Cerebellar nuclear complex (tissue), 1 donor: ENCODE measurements around the gene PAQR6.

Experiments
- DNase-seq, 2 experiments: peaks; one replicate each; lab custom pipeline; 2025; lab: John Stamatoyannopoulos, UW

PAQR6 gene

DNA sequence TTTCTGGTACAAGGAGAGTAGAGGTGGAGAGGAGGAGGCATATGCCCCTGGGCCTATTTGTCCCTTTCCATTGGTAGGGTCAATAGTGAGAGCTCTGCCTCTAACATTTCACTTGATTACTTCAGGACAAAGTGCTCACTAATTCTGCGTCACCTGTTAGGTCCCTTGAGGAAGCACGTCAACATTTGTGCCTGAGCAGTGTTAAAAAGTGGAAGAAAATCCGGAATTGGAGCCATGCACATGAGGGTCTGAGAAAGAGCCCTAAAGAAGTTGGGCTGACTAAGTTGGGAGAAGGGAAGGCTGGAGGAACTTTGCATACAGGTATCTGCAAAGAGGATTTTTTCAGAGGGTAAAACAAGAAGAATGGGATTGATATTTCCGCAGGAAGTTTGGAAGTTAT is 52.0 kb downstream of the PAQR6 start:
- no peak for DNase-seq

DNA sequence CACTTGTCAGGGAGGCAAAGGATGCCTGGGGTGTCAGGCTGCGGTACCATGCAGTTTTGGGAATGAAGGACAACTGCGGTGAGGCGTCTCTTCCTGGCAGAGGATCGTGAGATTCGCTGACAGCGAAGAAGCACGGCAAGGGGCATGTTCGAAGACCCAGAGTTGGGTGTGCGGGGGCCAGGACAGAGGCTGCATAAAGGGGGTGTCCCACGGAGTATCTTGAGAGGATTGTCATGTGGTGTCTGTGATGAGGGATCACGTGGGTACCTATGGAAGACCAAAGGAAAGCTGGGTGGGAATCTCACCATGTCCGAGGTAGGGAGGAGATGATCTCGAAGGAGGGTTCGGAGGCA is 53.6 kb downstream of the PAQR6 start:
- no peak for DNase-seq

DNA sequence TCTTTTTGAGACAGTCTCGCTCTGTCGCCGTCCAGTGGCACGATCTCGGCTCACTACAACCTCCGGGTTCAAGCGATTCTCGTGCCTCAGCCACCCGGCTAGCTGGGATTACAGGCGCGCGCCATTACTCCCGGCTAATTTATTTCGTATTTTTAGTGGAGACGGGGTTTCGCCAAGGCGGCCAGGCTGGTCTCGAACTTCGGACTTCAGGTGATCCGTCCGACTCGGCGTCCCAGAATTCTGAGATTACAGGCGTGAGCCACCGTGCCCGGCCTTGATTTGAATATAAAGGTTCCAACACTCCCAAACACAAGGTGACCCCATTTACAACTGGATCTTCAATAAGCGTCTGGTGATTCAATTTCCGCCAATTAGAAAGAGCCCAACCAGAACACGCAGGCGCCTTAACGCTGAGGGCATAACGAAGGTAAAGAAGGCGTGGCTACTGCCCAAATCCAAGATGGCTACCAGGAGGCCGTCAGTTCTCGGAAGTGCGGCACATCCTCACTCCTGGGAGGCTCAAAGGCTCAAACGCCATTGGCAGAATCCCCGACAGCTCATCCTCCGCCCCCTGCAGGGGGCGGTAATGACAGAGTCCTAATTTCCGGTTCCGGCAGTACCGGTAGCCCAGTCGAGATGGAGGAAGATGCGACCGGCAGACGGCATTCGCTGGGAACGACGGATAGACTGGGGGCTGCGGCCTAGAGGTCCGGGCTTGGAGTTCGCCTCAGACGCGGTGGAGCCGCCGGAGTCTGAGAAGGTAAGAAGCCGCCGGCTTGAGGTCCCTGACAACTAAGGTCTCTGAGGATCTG is 54.2 kb downstream of the PAQR6 start, which contains the start of gene SLC25A44:
Gene SLC25A44, plus strand, starts transcription at position 617 of the 812 bp plus-strand sequence. CDS start 5,744 bp downstream, outside the sequence.
- DNase-seq = peak; percentile 93 to 99
